ENCODE measurements around the gene IL6ST.

- TF ChIP-seq CTCF (optimal IDR thresholded peaks at IDR 0.05 in 1 of 3, IDR thresholded peaks at IDR 0.05 in 1 of 3, conservative IDR thresholded peaks at IDR 0.05 in 1 of 3; ENCODE audit: extremely low read depth in 1 of 3, insufficient read depth in 2 of 3, low read length in 3 of 3) (no peak), EZH2 (IDR thresholded peaks at IDR 0.05; ENCODE audit: low read length) (no peak)
These were observed 15.7 kb upstream of the IL6ST start for GRCh38 chr5:56010431-56010830.

Data from keratinocyte (primary cell).